HEK293T (cell line): ENCODE results near the gene TPP1.

ENCODE experiments used
- CTCF ChIA-PET: fragments of 350-600 bp; formaldehyde crosslinking; extraction: SDS; loops from one replicate; lab custom pipeline; 2021; ENCODE audit warnings: antibody characterized with exemption, inconsistent platforms; lab: Yijun Ruan, JAX
- POLR2A ChIA-PET: fragments of 350-600 bp; formaldehyde crosslinking; extraction: SDS; loops from one replicate; lab custom pipeline; 2020; ENCODE audit warnings: antibody characterized with exemption, inconsistent platforms; lab: Yijun Ruan, JAX
- DNase-seq: peaks from one replicate; pipeline ENCODE4 v3.0.0; 2012; ENCODE audit warnings: mixed read lengths; ENCODE audit errors: extremely low spot score
- ARNT ChIP-seq: fragments of 450-650 bp; IDR thresholded peaks from 2 replicates; pipeline ENCODE4 v1.6.1; 2017; ENCODE audit warnings: mild to moderate bottlenecking
- BHLHE40 ChIP-seq: fragments of 450-650 bp; IDR thresholded peaks from 2 replicates; pipeline ENCODE4 v1.6.1; 2016; ENCODE audit warnings: mild to moderate bottlenecking, moderate library complexity, borderline replicate concordance
- CTBP1 ChIP-seq: fragments of 450-650 bp; IDR thresholded peaks from 2 replicates; pipeline ENCODE4 v1.6.1; 2016; ENCODE audit warnings: borderline replicate concordance
- ELF4 ChIP-seq: fragments of 450-650 bp; IDR thresholded peaks from 2 replicates; pipeline ENCODE4 v1.6.1; 2017; ENCODE audit warnings: antibody characterized with exemption
- FOXA1 ChIP-seq: fragments of 450-650 bp; IDR thresholded peaks from 2 replicates; pipeline ENCODE4 v1.6.1; 2016; ENCODE audit warnings: mild to moderate bottlenecking
- FOXK2 ChIP-seq: fragments of 450-650 bp; IDR thresholded peaks from 2 replicates; pipeline ENCODE4 v1.6.1; 2016; ENCODE audit warnings: mild to moderate bottlenecking
- FOXM1 ChIP-seq: fragments of 450-650 bp; IDR thresholded peaks from 2 replicates; pipeline ENCODE4 v1.6.1; 2017; ENCODE audit warnings: mild to moderate bottlenecking, borderline replicate concordance
- HDGF ChIP-seq: fragments of 450-650 bp; IDR thresholded peaks from 2 replicates; pipeline ENCODE4 v1.6.1; 2017; ENCODE audit warnings: antibody characterized with exemption, borderline replicate concordance
- L3MBTL2 ChIP-seq: fragments of 450-650 bp; conservative IDR thresholded peaks from 2 replicates; pipeline ENCODE4 v1.6.1; 2016; ENCODE audit warnings: mild to moderate bottlenecking
- LEF1 ChIP-seq: fragments of 450-650 bp; IDR thresholded peaks from 2 replicates; pipeline ENCODE4 v1.6.1; 2017; ENCODE audit warnings: mild to moderate bottlenecking, borderline replicate concordance
- NFRKB ChIP-seq: fragments of 450-650 bp; IDR thresholded peaks from 2 replicates; pipeline ENCODE4 v1.6.1; 2016; ENCODE audit warnings: mild to moderate bottlenecking, moderate library complexity
- PKNOX1 ChIP-seq: fragments of 450-650 bp; IDR thresholded peaks from 2 replicates; pipeline ENCODE4 v1.6.1; 2016
- SP1 ChIP-seq: fragments of 450-650 bp; IDR thresholded peaks from 2 replicates; pipeline ENCODE4 v1.6.1; 2017
- SUZ12 ChIP-seq: fragments of 450-650 bp; IDR thresholded peaks from 2 replicates; pipeline ENCODE4 v1.6.1; 2016; ENCODE audit warnings: mild to moderate bottlenecking
- TARDBP ChIP-seq: fragments of 450-650 bp; IDR thresholded peaks from 2 replicates; pipeline ENCODE4 v1.6.1; 2016
- ZNF384 ChIP-seq: fragments of 450-650 bp; IDR thresholded peaks from 2 replicates; pipeline ENCODE4 v1.6.1; 2016

Gene TPP1

GRCh38 chr11:6601041-6601461 is 18.2 kb downstream of the TPP1 start:
- no peak for TF ChIP-seq SUZ12
- no peak for TF ChIP-seq LEF1
- TF ChIP-seq NFRKB = no peak
- TF ChIP-seq L3MBTL2 = no peak
- TF ChIP-seq ZNF384 = no peak
- TF ChIP-seq FOXA1 = no peak
- TF ChIP-seq ELF4 = no peak
- no peak for TF ChIP-seq ARNT
- TF ChIP-seq FOXK2 = no peak
- TF ChIP-seq SP1 = no peak
- no peak for TF ChIP-seq HDGF
- no peak for TF ChIP-seq CTBP1
- no peak for TF ChIP-seq BHLHE40
- no peak for TF ChIP-seq FOXM1
- TF ChIP-seq TARDBP = no peak
- no peak for TF ChIP-seq PKNOX1
- ChIA-PET POLR2A (no interaction called here), CTCF (no interaction called here)
- no peak for DNase-seq

- TF ChIP-seq TARDBP (no peak), PKNOX1 (no peak), CTBP1 (no peak), SUZ12 (no peak), NFRKB (no peak), FOXA1 (no peak), FOXK2 (no peak), HDGF (no peak), L3MBTL2 (no peak), ZNF384 (no peak), BHLHE40 (no peak), ELF4 (no peak), SP1 (no peak), FOXM1 (no peak), LEF1 (no peak)
- DNase-seq = no peak
- ChIA-PET POLR2A (no interaction called here), CTCF (no interaction called here)
Measured at GRCh38 chr11:6599881-6600390, 19.3 kb downstream of the TPP1 start.

- CTCF ChIA-PET = no interaction called here
- POLR2A ChIA-PET = no interaction called here
- TF ChIP-seq LEF1 (no peak), FOXM1 (no peak), NFRKB (no peak), L3MBTL2 (no peak), FOXK2 (no peak), FOXA1 (no peak), ZNF384 (no peak), ELF4 (no peak), SUZ12 (no peak), HDGF (no peak), CTBP1 (no peak)
- DNase-seq = no peak
Measured at GRCh38 chr11:6599449-6599848, 19.8 kb downstream of the TPP1 start.

GRCh38 chr11:6598555-6598954 is 20.7 kb downstream of the TPP1 start:
- POLR2A ChIA-PET = interaction anchor here (0.7 kb wide), 1 partner anchor 13 kb away, joined by 3 read pairs; the partner anchor contains the start of gene TAF10
- TF ChIP-seq ELF4 (no peak), SUZ12 (no peak), TARDBP (no peak), PKNOX1 (no peak), CTBP1 (no peak), SP1 (no peak)
- DNase-seq = no peak
- CTCF ChIA-PET = no interaction called here

- ChIA-PET POLR2A (interaction anchor here (1.1 to 2.5 kb wide), 2 partner anchors 8 to 16 kb away, joined by 3 to 8 read pairs; partner anchors contain the start of gene TAF10), CTCF (no interaction called here)
- DNase-seq = no peak
- TF ChIP-seq CTBP1 (no peak), SP1 (no peak), NFRKB (no peak), FOXM1 (no peak), LEF1 (no peak), ELF4 (no peak), ARNT (no peak), L3MBTL2 (no peak), FOXA1 (no peak), SUZ12 (no peak), HDGF (no peak), FOXK2 (no peak), BHLHE40 (no peak)
Measured at GRCh38 chr11:6596239-6596877, 22.9 kb downstream of the TPP1 start.
